ENCODE results near the gene PHGDH.

PHGDH gene

GRCh38 chr1:119740261-119740660 is 28.5 kb downstream of the PHGDH start:
- TF ChIP-seq CTCF (IDR thresholded peaks at IDR 0.05; ENCODE audit: extremely low read depth, insufficient read depth, missing control alignments), result no peak
- DNase-seq (ENCODE audit: low spot score), result no peak
- in situ Hi-C loops (cut with MboI; ENCODE audit: low pct_unique_long_range_greater_than_20kb, low sequenced_read_pairs, unreplicated experiment), result no loop called here

- no peak for DNase-seq (ENCODE audit: low spot score)
- in situ Hi-C loops (cut with MboI; ENCODE audit: low pct_unique_long_range_greater_than_20kb, low sequenced_read_pairs, unreplicated experiment), result no loop called here
- no peak for TF ChIP-seq CTCF (IDR thresholded peaks at IDR 0.05; ENCODE audit: extremely low read depth, insufficient read depth, missing control alignments)
These were observed 29.4 kb downstream of the PHGDH start for GRCh38 chr1:119740896-119741780.

- no peak for DNase-seq (ENCODE audit: low spot score)
- in situ Hi-C loops (cut with MboI; ENCODE audit: low pct_unique_long_range_greater_than_20kb, low sequenced_read_pairs, unreplicated experiment), result no loop called here
- TF ChIP-seq CTCF (IDR thresholded peaks at IDR 0.05; ENCODE audit: extremely low read depth, insufficient read depth, missing control alignments), result no peak
These were observed 30.5 kb downstream of the PHGDH start for GRCh38 chr1:119742202-119742601.

- no peak for TF ChIP-seq CTCF (IDR thresholded peaks at IDR 0.05; ENCODE audit: extremely low read depth, insufficient read depth, missing control alignments)
- in situ Hi-C loops (cut with MboI; ENCODE audit: low pct_unique_long_range_greater_than_20kb, low sequenced_read_pairs, unreplicated experiment), result no loop called here
- DNase-seq (ENCODE audit: low spot score), result no peak
These were observed 30.9 kb downstream of the PHGDH start for GRCh38 chr1:119742677-119743076.

DNA sequence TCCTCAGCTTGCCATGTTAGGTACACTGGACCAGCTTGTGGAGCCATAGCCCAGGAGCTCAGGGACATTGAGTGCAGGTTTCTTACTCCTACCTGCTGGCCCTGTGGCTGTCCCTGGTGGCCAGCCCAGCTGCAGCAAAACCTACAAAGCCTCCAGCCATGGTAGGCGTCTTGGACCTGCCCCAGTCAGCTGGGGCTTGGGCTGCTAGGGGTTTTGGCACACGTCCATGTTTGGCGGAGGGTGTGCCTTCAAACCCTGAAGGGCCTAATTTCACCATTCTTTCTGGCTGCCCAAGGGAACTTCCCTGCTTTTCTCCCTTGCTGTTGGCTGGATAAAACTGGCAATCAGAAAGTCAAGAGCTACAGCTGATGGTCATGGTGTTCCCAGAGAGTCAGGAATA is 31.6 kb downstream of the PHGDH start:
- no peak for DNase-seq (ENCODE audit: low spot score)
- TF ChIP-seq CTCF (IDR thresholded peaks at IDR 0.05; ENCODE audit: extremely low read depth, insufficient read depth, missing control alignments), result no peak
- in situ Hi-C loops (cut with MboI; ENCODE audit: low pct_unique_long_range_greater_than_20kb, low sequenced_read_pairs, unreplicated experiment), result no loop called here

- TF ChIP-seq CTCF (IDR thresholded peaks at IDR 0.05; ENCODE audit: extremely low read depth, insufficient read depth, missing control alignments), result peak; percentile 80
- in situ Hi-C loops (cut with MboI; ENCODE audit: low pct_unique_long_range_greater_than_20kb, low sequenced_read_pairs, unreplicated experiment), result no loop called here
- peak; percentile 71 for DNase-seq (ENCODE audit: low spot score)
These were observed 32.3 kb downstream of the PHGDH start for GRCh38 chr1:119743776-119744597.

Data from GM13977 (cell line).